ENCODE data around the gene EXOC4. TPM values are rescaled to one million over a fixed set of nuclear protein-coding genes. Genes with fewer than 3 reads are reported as not detected.

EXOC4 gene
- total RNA-seq, 1 experiment from 2014 or later = 75.8 TPM

DNA sequence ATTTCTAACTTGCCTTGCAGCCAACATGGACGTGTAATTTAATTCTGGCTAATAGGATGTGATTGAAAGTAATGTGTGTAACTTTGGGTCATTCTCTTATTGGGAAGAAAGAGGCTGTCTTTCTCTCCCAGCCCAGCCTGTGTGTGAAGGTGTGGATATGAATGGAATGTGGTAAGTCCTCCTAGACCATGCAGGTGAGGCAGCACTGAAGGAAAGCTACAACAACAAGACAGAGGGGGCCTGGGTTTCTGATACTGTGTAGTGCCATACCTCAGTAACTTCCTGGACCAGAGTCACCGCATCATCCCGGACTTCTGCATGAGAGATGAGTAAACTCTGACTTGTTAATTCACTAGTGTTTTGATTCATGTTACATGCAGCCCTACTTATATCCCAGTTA, 237.0 kb downstream of the EXOC4 start:
- no peaks in the 10 kb centered on the region for H3K23me2 ChIP-seq (ENCODE audit: insufficient read length, low read depth, low read length, poor library complexity, severe bottlenecking)
- no peak overlapping the region for H2AFZ ChIP-seq (ENCODE audit: low read length)
- WGBS (ENCODE audit: extremely low coverage, insufficient read length, low lambda C conversion rate) = no CpG with 5 or more reads among the region's 3 CpGs
- no peaks in the 10 kb centered on the region for H3K9me3 ChIP-seq (ENCODE audit: control insufficient read depth, low read depth, low read length)
- Mint-ChIP-seq H3K4me1 (peaks cover 5 to 8% of the 10 kb centered on the region in 2 experiments; a peak in 3 of 4 replicates), H3K36me3 (ENCODE audit: insufficient read depth in 1 of 3, low read depth in 3 of 3) (no peaks in the 10 kb centered on the region), H3K4me3 (no peak overlapping the region), H3K27me3 (ENCODE audit: low read depth) (no peaks in the 10 kb centered on the region), H3K27ac (0 out of 7 replicates have a peak overlapping the region, but pooled peaks of 1 of the 3 experiments have one; percentile 40), H3K9me3 (no peaks in the 10 kb centered on the region)
- DNase-seq = no peak
- no peaks in the 10 kb centered on the region for H4K20me1 ChIP-seq (ENCODE audit: control insufficient read depth, insufficient read depth, insufficient read length)
- no peak overlapping the region for H3K18ac ChIP-seq (ENCODE audit: insufficient read length, low read depth, low read length)
- H2BK12ac ChIP-seq (ENCODE audit: insufficient read length, low read depth, low read length) = no peak overlapping the region
- H3K4ac ChIP-seq (ENCODE audit: low read depth, low read length) = no peak overlapping the region
- no peaks in the 10 kb centered on the region for H3K4me1 ChIP-seq (ENCODE audit: insufficient read depth, low read length)
- no peaks in the 10 kb centered on the region for H3K27me3 ChIP-seq (ENCODE audit: insufficient read depth, low read length)
- no peak overlapping the region for H2BK15ac ChIP-seq (ENCODE audit: low read depth, low read length)
- H3K56ac ChIP-seq (ENCODE audit: insufficient read length, low read depth, low read length) = no peak overlapping the region
- H3K14ac ChIP-seq (ENCODE audit: insufficient read depth, low read length) = no peak overlapping the region
- no peak overlapping the region for H3K4me2 ChIP-seq (ENCODE audit: insufficient read depth, insufficient read length, low read length)
- no peak overlapping the region for H3K23ac ChIP-seq (ENCODE audit: insufficient read length, low read depth, low read length)
- H2BK20ac ChIP-seq (ENCODE audit: low read depth, low read length, poor library complexity, severe bottlenecking) = no peak overlapping the region
- no peak overlapping the region for H2BK120ac ChIP-seq (ENCODE audit: low read depth, low read length, poor library complexity, severe bottlenecking)
- H4K5ac ChIP-seq (ENCODE audit: insufficient read length, low read depth, low read length) = no peak overlapping the region
- H3K79me2 ChIP-seq (ENCODE audit: insufficient read depth, low read length) = no peaks in the 10 kb centered on the region
- TF ChIP-seq CTCF (conservative IDR thresholded peaks at IDR 0.05) = no peak
- no peak overlapping the region for H3T11ph ChIP-seq (ENCODE audit: low read length)
- H4K91ac ChIP-seq (ENCODE audit: insufficient read length, low read depth, low read length) = no peak overlapping the region
- no peak overlapping the region for H2AK5ac ChIP-seq (ENCODE audit: insufficient read length, low read length)
- H2BK5ac ChIP-seq (ENCODE audit: insufficient read length, low read length) = no peak overlapping the region
- no peak overlapping the region for H4K8ac ChIP-seq (replicated peaks; ENCODE audit: insufficient read length, low read depth, low read length)
- H3K79me1 ChIP-seq (ENCODE audit: insufficient read depth, low read depth, low read length, poor library complexity, severe bottlenecking) = no peaks in the 10 kb centered on the region
- H3K9ac ChIP-seq (ENCODE audit: extremely low read depth, insufficient read length, low read length) = no peak overlapping the region
- no peak overlapping the region for H3K27ac ChIP-seq (ENCODE audit: insufficient read length, low read depth, low read length)
